ENCODE results near the gene HERC4. TPM values are rescaled to one million over a fixed set of nuclear protein-coding genes. Genes with fewer than 3 reads are reported as not detected.

HERC4 gene
- total and polyA plus RNA-seq, 2 donors (not counting 1 experiment from before 2014, with no cell fraction given) = 53.1 to 140 TPM

- no peaks in the 10 kb centered on the region for H3K4me1 ChIP-seq (ENCODE audit: control insufficient read depth, extremely low read depth, insufficient read depth, low read length)
- H3K27ac ChIP-seq (ENCODE audit: insufficient read depth, low read length) = no peak overlapping the region
- no peaks in the 10 kb centered on the region for H3K36me3 ChIP-seq (ENCODE audit: control insufficient read depth, insufficient read depth, low read length)
These were observed 160.2 kb downstream of the HERC4 start for GRCh38 chr10:67914777-67915340.

DNA sequence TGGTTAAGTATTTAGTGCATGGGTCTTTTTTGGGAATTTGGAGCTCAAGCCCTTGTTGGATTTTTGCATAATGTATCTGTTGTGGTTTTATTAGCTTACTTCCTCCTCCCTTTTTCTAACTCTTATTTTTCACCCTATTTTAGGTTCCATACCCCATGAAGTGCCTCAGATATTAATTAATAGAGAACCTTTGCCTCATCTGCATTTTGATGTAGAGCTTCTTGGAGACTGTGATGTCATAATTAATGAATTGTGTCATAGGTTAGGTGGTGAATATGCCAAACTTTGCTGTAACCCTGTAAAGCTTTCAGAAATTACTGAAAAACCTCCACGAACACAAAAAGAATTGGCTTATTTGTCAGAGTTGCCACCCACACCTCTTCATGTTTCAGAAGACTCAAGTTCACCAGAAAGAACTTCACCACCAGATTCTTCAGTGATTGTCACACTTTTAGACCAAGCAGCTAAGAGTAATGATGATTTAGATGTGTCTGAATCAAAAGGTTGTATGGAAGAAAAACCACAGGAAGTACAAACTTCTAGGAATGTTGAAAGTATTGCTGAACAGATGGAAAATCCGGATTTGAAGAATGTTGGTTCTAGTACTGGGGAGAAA, 162.6 kb downstream of the HERC4 start:
- no peaks in the 10 kb centered on the region for H4K20me1 ChIP-seq (ENCODE audit: control insufficient read depth, extremely low read depth, insufficient read depth, low read length)
- no peaks in the 10 kb centered on the region for H3K79me2 ChIP-seq (ENCODE audit: control insufficient read depth, insufficient read depth, low read length)
- no peaks in the 10 kb centered on the region for H3K9me3 ChIP-seq (ENCODE audit: control insufficient read depth, insufficient read depth, low read depth, low read length)
- TF ChIP-seq EZH2 (IDR thresholded peaks at IDR 0.05; ENCODE audit: low read length, missing control alignments) = no peak
- TF ChIP-seq, protein P1, sequence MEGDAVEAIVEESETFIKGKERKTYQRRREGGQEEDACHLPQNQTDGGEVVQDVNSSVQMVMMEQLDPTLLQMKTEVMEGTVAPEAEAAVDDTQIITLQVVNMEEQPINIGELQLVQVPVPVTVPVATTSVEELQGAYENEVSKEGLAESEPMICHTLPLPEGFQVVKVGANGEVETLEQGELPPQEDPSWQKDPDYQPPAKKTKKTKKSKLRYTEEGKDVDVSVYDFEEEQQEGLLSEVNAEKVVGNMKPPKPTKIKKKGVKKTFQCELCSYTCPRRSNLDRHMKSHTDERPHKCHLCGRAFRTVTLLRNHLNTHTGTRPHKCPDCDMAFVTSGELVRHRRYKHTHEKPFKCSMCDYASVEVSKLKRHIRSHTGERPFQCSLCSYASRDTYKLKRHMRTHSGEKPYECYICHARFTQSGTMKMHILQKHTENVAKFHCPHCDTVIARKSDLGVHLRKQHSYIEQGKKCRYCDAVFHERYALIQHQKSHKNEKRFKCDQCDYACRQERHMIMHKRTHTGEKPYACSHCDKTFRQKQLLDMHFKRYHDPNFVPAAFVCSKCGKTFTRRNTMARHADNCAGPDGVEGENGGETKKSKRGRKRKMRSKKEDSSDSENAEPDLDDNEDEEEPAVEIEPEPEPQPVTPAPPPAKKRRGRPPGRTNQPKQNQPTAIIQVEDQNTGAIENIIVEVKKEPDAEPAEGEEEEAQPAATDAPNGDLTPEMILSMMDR (conservative IDR thresholded peaks at IDR 0.05 in 1 of 2, IDR thresholded peaks at IDR 0.05 in 1 of 2; ENCODE audit: low read depth in 1 of 2, low read length in 2 of 2) = no peak
- H3K27me3 ChIP-seq (ENCODE audit: control insufficient read depth, insufficient read depth, low read length) = no peaks in the 10 kb centered on the region
- DNase-seq (ENCODE audit: low read depth in 2 of 2) = peak in 1 of 2 donors; percentile 83
- H2AFZ ChIP-seq (ENCODE audit: low read length) = no peak overlapping the region
- no peak overlapping the region for H3K4me3 ChIP-seq (replicated peaks in 1 of 4; ENCODE audit: control extremely low read depth in 1 of 4, insufficient read depth in 1 of 4, low read depth in 3 of 4, low read length in 4 of 4)
- H3K36me3 ChIP-seq (ENCODE audit: control insufficient read depth, insufficient read depth, low read length) = peaks cover 2% of the 10 kb centered on the region
- no peak overlapping the region for H3K9ac ChIP-seq (ENCODE audit: insufficient read depth, low read length)
- H3K4me1 ChIP-seq (ENCODE audit: control insufficient read depth, extremely low read depth, insufficient read depth, low read length) = no peaks in the 10 kb centered on the region
- H3K27ac ChIP-seq (ENCODE audit: insufficient read depth, low read length) = no peak overlapping the region
- no peak overlapping the region for H3K4me2 ChIP-seq (ENCODE audit: extremely low read depth, insufficient read depth, low read length)

More at GRCh38 chr10:67914777-67915340, 160.2 kb downstream of the HERC4 start:
- Histone ChIP-seq H3K27me3 (ENCODE audit: control insufficient read depth, insufficient read depth, low read length) (no peaks in the 10 kb centered on the region), H3K9me3 (ENCODE audit: control insufficient read depth, insufficient read depth, low read depth, low read length) (no peaks in the 10 kb centered on the region), H4K20me1 (ENCODE audit: control insufficient read depth, extremely low read depth, insufficient read depth, low read length) (no peaks in the 10 kb centered on the region), H3K4me3 (replicated peaks in 1 of 4; ENCODE audit: control extremely low read depth in 1 of 4, insufficient read depth in 1 of 4, low read depth in 3 of 4, low read length in 4 of 4) (no peak overlapping the region), H3K79me2 (ENCODE audit: control insufficient read depth, insufficient read depth, low read length) (no peaks in the 10 kb centered on the region), H2AFZ (ENCODE audit: low read length) (no peak overlapping the region), H3K4me2 (ENCODE audit: extremely low read depth, insufficient read depth, low read length) (no peak overlapping the region), H3K9ac (ENCODE audit: insufficient read depth, low read length) (no peak overlapping the region)
- DNase-seq (ENCODE audit: low read depth in 2 of 2) = no peak
- TF ChIP-seq, protein P1 (conservative IDR thresholded peaks at IDR 0.05 in 1 of 2, IDR thresholded peaks at IDR 0.05 in 1 of 2; ENCODE audit: low read depth in 1 of 2, low read length in 2 of 2) = no peak
- TF ChIP-seq EZH2 (IDR thresholded peaks at IDR 0.05; ENCODE audit: low read length, missing control alignments) = no peak

GRCh38 chr10:67903581-67903980, 171.5 kb downstream of the HERC4 start:
- TF ChIP-seq, protein P1 (conservative IDR thresholded peaks at IDR 0.05 in 1 of 2, IDR thresholded peaks at IDR 0.05 in 1 of 2; ENCODE audit: low read depth in 1 of 2, low read length in 2 of 2) = no peak
- TF ChIP-seq EZH2 (IDR thresholded peaks at IDR 0.05; ENCODE audit: low read length, missing control alignments) = no peak
- Histone ChIP-seq H3K4me1 (ENCODE audit: control insufficient read depth, extremely low read depth, insufficient read depth, low read length) (no peaks in the 10 kb centered on the region), H4K20me1 (ENCODE audit: control insufficient read depth, extremely low read depth, insufficient read depth, low read length) (no peaks in the 10 kb centered on the region), H3K79me2 (ENCODE audit: control insufficient read depth, insufficient read depth, low read length) (peaks cover 6% of the 10 kb centered on the region), H3K9ac (ENCODE audit: insufficient read depth, low read length) (no peak overlapping the region), H3K4me3 (replicated peaks in 1 of 4; ENCODE audit: control extremely low read depth in 1 of 4, insufficient read depth in 1 of 4, low read depth in 3 of 4, low read length in 4 of 4) (no peak overlapping the region), H3K27me3 (ENCODE audit: control insufficient read depth, insufficient read depth, low read length) (no peaks in the 10 kb centered on the region), H3K36me3 (ENCODE audit: control insufficient read depth, insufficient read depth, low read length) (peaks cover 5% of the 10 kb centered on the region), H3K27ac (ENCODE audit: insufficient read depth, low read length) (no peak overlapping the region), H3K4me2 (ENCODE audit: extremely low read depth, insufficient read depth, low read length) (no peak overlapping the region), H3K9me3 (ENCODE audit: control insufficient read depth, insufficient read depth, low read depth, low read length) (no peaks in the 10 kb centered on the region), H2AFZ (ENCODE audit: low read length) (no peak overlapping the region)
- no peak for DNase-seq (ENCODE audit: low read depth in 2 of 2)

All from fibroblast of lung (primary cell).